Lower leg skin (tissue), 4 donors: ENCODE results near the gene PPL. TPM values are rescaled to one million over a fixed set of nuclear protein-coding genes. Genes with fewer than 3 reads are reported as not detected.
"Not testable (repeated sequence)": the region's sequence is repeated elsewhere in the genome, so short reads cannot be mapped to it uniquely, and the experiment has no call there.

ENCODE experiments used
- DNase-seq, 2 donors: peaks; one replicate each; pipeline ENCODE4 v3.0.0-alpha.2; 2019; ENCODE audit warnings: low spot score in 2 of 2
- H3K4me3 ChIP-seq: fragments of 200-600 bp; sonication (generic); 2 replicates; pipeline ENCODE4 v1.5.1; 2017; ENCODE audit warnings: mild to moderate bottlenecking, low read depth; ENCODE audit not compliant: poor library complexity, severe bottlenecking
- CTCF ChIP-seq, 3 donors: fragments of 450-650 bp; IDR thresholded peaks; one replicate each; pipeline ENCODE4 v1.5.1; 2016; ENCODE audit warnings: antibody characterized with exemption in 3 of 3, mild to moderate bottlenecking in 3 of 3, moderate library complexity in 2 of 3
- POLR2A ChIP-seq, 2 donors: fragments of 450-650 bp; IDR thresholded peaks; one replicate each; pipeline ENCODE4 v1.6.1; 2016 to 2017; ENCODE audit warnings: antibody characterized with exemption in 2 of 2, mild to moderate bottlenecking in 1 of 2, moderate library complexity in 1 of 2
- WGBS, 2 donors: methylation state at CpG; one replicate each; pipeline ENCODE4 v1.1.5; 2018; 5-methylcytosine and 5-hydroxymethylcytosine counted together
- intact Hi-C: fragments of 100-400 bp; cut with DNase I; formaldehyde crosslinking; loops from one replicate; pipeline ENCODE4 v1.15.0; 2023; ENCODE audit warnings: low total_unique reads
- total RNA-seq, 4 donors: library from RNA; depleted of rRNA; stranded (reverse); fragments of >200 nt; gene quantifications; one replicate each; pipeline ENCODE4 v1.1.0, GENCODE V29; 2016

Gene PPL
- total RNA-seq, 4 donors from 2014 or later, result 445 to 545 (median 495) TPM

DNA sequence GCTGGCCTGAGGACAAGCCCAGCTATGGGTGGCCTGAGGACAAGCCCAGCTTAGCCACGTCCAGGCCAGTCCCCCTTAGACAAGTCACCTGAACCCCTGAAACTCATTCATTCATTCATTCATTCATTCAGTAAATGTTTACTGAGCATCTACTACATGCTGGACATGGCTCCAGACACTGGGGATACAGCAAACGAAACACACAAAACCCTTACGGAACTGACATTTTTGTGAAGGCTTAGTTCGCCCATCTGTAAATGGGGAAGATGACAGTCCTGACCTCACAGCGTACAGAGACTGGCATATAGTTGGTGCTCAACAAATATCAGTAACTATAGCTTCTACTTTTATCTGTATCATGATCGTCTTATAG, 37.5 kb downstream of the PPL start:
- intact Hi-C loops, result no loop called here
- H3K4me3 ChIP-seq, result no peak overlapping the region
- no peak for DNase-seq
- 85 to 90% methylated on average over 6 of the region's 6 CpGs for WGBS, 2 donors
- TF ChIP-seq POLR2A (IDR thresholded peaks at IDR 0.05) (no peak), CTCF (IDR thresholded peaks at IDR 0.05) (no peak)

GRCh38 chr16:4898811-4899473, 38.0 kb downstream of the PPL start:
- intact Hi-C loops, result no loop called here
- no peak overlapping the region for H3K4me3 ChIP-seq
- WGBS, 2 donors, result 95% methylated on average over 20 to 24 of the region's 28 CpGs
- no peak for DNase-seq
- TF ChIP-seq CTCF (IDR thresholded peaks at IDR 0.05) (no peak), POLR2A (IDR thresholded peaks at IDR 0.05) (no peak)

DNA sequence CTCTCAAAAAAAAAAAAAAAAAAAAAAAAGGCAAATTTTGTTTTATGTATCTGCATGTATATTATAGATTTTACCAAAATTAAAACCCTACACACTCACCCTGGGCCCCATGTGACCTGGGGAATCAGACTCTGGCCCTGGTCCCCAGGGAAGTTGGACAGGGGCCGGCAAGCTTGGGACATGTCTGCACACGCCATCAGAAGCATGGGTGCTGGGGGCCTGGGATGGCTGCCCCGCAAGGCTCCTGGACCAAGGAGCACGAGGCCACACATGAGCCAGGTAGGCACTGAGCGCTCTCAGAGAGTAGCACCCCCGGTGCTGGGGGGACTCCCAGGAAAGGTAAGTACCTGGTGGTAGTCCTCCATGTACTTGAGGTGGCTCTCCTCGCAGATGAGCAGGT, 39.6 kb downstream of the PPL start:
- H3K4me3 ChIP-seq, result no peak overlapping the region
- WGBS, 2 donors, result 79 to 82% methylated on average over 7 of the region's 7 CpGs
- no peak for TF ChIP-seq CTCF (IDR thresholded peaks at IDR 0.05)
- TF ChIP-seq POLR2A (IDR thresholded peaks at IDR 0.05), result no peak
- intact Hi-C loops, result no loop called here
- no peak for DNase-seq

DNA sequence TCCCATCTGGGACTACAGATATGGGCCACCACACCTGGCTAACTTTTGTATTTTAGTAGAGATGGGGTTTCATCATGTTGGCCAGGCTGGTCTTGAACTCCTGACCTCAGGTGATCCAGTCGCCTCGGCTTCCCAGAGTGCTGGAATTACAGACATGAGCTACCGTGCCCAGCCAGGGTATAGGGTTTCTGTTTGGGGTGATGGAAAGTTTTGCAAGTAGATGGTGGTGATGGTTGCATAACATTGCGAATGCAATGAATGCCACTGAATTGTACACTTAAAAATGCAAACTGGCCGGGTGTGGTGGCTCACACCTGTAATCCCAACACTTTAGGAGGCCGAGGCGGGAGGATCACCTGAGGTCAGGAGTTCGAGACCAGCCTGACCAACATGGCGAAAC, 40.2 kb downstream of the PPL start:
- intact Hi-C loops, DNase-seq, H3K4me3 ChIP-seq: not testable (repeated sequence)
- WGBS, 2 donors, result 85 to 90% methylated on average over 9 of the region's 9 CpGs

GRCh38 chr16:4895366-4895765, 41.6 kb downstream of the PPL start:
- no peak for DNase-seq
- intact Hi-C loops, result no loop called here
- 90 to 93% methylated on average over 12 to 13 of the region's 13 CpGs for WGBS, 2 donors
- no peak overlapping the region for H3K4me3 ChIP-seq
- TF ChIP-seq POLR2A (IDR thresholded peaks at IDR 0.05), result no peak
- no peak for TF ChIP-seq CTCF (IDR thresholded peaks at IDR 0.05)

GRCh38 chr16:4894276-4895150, 42.4 kb downstream of the PPL start:
- WGBS, 2 donors, result 90 to 91% methylated on average over 16 to 17 of the region's 22 CpGs
- no peak for TF ChIP-seq POLR2A (IDR thresholded peaks at IDR 0.05)
- TF ChIP-seq CTCF (IDR thresholded peaks at IDR 0.05), result no peak
- intact Hi-C loops, result no loop called here
- DNase-seq, result no peak
- no peak overlapping the region for H3K4me3 ChIP-seq
